ENCODE measurements around the gene NACA.

GRCh38 chr12:56721216-56721615 lies 3.9 kb downstream of the NACA start:
- no peak for TF ChIP-seq POLR2AphosphoS5 (IDR thresholded peaks at IDR 0.05; ENCODE audit: low read depth, low read length)
- no peak for TF ChIP-seq CTCF (IDR thresholded peaks at IDR 0.05)
- no peak for TF ChIP-seq MEF2A (IDR thresholded peaks at IDR 0.05; ENCODE audit: borderline replicate concordance, low read depth)
